ENCODE measurements around the gene ATG10. TPM values are rescaled to one million over a fixed set of nuclear protein-coding genes. Genes with fewer than 3 reads are reported as not detected.

Gene ATG10
- total RNA-seq, 4 donors from 2014 or later: 1.0 to 15.4 (median 6.5) TPM

- no peaks in the 10 kb centered on the region for H3K36me3 ChIP-seq
- no peaks in the 10 kb centered on the region for H3K9me3 ChIP-seq
- intact Hi-C loops (cut with DNase I; ENCODE audit: low total_unique reads): no loop called here
- H3K4me1 ChIP-seq: no peaks in the 10 kb centered on the region
- no peaks in the 10 kb centered on the region for H3K27me3 ChIP-seq
- no peak overlapping the region for H3K27ac ChIP-seq
- DNase-seq: no peak
- H3K4me3 ChIP-seq: no peak overlapping the region
- TF ChIP-seq, protein P1, sequence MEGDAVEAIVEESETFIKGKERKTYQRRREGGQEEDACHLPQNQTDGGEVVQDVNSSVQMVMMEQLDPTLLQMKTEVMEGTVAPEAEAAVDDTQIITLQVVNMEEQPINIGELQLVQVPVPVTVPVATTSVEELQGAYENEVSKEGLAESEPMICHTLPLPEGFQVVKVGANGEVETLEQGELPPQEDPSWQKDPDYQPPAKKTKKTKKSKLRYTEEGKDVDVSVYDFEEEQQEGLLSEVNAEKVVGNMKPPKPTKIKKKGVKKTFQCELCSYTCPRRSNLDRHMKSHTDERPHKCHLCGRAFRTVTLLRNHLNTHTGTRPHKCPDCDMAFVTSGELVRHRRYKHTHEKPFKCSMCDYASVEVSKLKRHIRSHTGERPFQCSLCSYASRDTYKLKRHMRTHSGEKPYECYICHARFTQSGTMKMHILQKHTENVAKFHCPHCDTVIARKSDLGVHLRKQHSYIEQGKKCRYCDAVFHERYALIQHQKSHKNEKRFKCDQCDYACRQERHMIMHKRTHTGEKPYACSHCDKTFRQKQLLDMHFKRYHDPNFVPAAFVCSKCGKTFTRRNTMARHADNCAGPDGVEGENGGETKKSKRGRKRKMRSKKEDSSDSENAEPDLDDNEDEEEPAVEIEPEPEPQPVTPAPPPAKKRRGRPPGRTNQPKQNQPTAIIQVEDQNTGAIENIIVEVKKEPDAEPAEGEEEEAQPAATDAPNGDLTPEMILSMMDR (IDR thresholded peaks at IDR 0.05): no peak
- TF ChIP-seq POLR2A (IDR thresholded peaks at IDR 0.05): no peak
Observed at GRCh38 chr5:82204567-82204966, 232.7 kb downstream of the ATG10 start.

GRCh38 chr5:82205005-82205404 is 233.2 kb downstream of the ATG10 start:
- TF ChIP-seq, protein P1 (IDR thresholded peaks at IDR 0.05): no peak
- TF ChIP-seq POLR2A (IDR thresholded peaks at IDR 0.05): no peak

GRCh38 chr5:82208371-82208770 is 236.5 kb downstream of the ATG10 start:
- H3K4me3 ChIP-seq: no peak overlapping the region
- no peak for TF ChIP-seq POLR2A (IDR thresholded peaks at IDR 0.05)
- TF ChIP-seq, protein P1 (IDR thresholded peaks at IDR 0.05): no peak
- no peaks in the 10 kb centered on the region for H3K9me3 ChIP-seq
- no peaks in the 10 kb centered on the region for H3K4me1 ChIP-seq
- H3K27me3 ChIP-seq: no peaks in the 10 kb centered on the region
- intact Hi-C loops (cut with DNase I; ENCODE audit: low total_unique reads): no loop called here
- no peak overlapping the region for H3K27ac ChIP-seq
- no peaks in the 10 kb centered on the region for H3K36me3 ChIP-seq
- no peak for DNase-seq

More at GRCh38 chr5:82205005-82205404, 233.2 kb downstream of the ATG10 start:
- H3K27me3 ChIP-seq: no peaks in the 10 kb centered on the region
- DNase-seq: no peak
- no peaks in the 10 kb centered on the region for H3K36me3 ChIP-seq
- no peaks in the 10 kb centered on the region for H3K9me3 ChIP-seq
- no peaks in the 10 kb centered on the region for H3K4me1 ChIP-seq
- intact Hi-C loops (cut with DNase I; ENCODE audit: low total_unique reads): no loop called here
- no peak overlapping the region for H3K27ac ChIP-seq
- no peak overlapping the region for H3K4me3 ChIP-seq

DNA sequence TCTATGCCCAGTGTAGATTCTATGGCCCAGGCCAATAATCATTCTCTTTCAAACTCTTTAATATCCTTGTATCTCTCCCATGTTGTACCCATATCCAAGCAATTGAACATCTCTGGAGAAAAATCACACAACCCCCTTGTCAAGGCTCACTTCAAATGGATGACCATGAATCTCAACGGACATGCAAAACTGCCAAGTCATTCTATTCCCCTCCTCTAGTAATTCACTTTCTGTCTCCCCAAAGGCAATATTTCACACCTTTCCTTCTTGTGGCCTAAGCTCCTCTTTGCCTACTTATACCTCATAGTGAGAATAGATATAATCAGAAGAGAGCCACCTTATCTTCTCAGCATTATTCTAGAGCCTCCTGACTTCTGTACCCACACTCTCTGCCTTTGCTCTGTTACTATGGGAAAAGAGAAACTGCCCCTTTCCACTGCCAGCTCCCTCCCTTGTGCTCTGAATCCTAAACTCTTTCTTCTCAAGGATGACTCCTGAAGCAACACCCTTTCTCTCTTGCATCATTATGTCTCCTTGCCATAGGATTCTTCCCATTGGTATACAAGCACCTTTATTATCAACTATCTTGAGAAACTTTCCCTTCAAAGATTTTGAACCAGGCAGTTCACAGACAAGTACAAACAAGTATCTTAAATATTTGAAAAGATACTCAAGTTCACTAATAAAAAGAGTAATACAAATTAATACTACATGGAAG is 240.2 kb downstream of the ATG10 start:
- Histone ChIP-seq H3K36me3 (no peaks in the 10 kb centered on the region), H3K27ac (no peak overlapping the region), H3K9me3 (no peaks in the 10 kb centered on the region), H3K4me3 (no peak overlapping the region), H3K4me1 (no peaks in the 10 kb centered on the region), H3K27me3 (no peaks in the 10 kb centered on the region)
- intact Hi-C loops (cut with DNase I; ENCODE audit: low total_unique reads): no loop called here
- no peak for TF ChIP-seq POLR2A (IDR thresholded peaks at IDR 0.05)
- TF ChIP-seq, protein P1 (IDR thresholded peaks at IDR 0.05): no peak
- DNase-seq: no peak

DNA sequence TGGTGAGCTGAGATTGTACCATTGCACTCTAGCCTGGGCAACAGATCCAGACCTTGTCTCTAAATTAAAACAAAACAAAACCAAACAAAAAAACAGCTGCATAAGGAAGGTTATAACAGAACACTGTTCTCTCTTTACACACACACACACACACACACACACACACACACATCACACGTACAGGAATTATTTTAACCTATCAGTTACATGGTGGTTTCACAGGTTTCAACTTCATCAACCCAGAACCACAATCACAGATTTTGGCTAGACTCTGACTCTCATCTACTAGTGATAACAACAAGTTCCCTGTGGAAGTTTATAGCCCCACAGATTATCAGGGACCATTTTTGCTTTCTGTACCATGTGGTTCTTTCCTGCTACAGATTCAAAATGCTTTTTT is 246.1 kb downstream of the ATG10 start:
- TF ChIP-seq POLR2A (IDR thresholded peaks at IDR 0.05): no peak
- TF ChIP-seq, protein P1 (IDR thresholded peaks at IDR 0.05): no peak
- Histone ChIP-seq H3K27me3 (no peaks in the 10 kb centered on the region), H3K4me3 (no peak overlapping the region), H3K36me3 (no peaks in the 10 kb centered on the region), H3K9me3 (no peaks in the 10 kb centered on the region), H3K27ac (no peak overlapping the region), H3K4me1 (no peaks in the 10 kb centered on the region)
- DNase-seq: no peak
- intact Hi-C loops (cut with DNase I; ENCODE audit: low total_unique reads): no loop called here

All from uterus (tissue), 4 donors.